ENCODE results near the gene GARIN5B. TPM values are rescaled to one million over a fixed set of nuclear protein-coding genes. Genes with fewer than 3 reads are reported as not detected.

Gene GARIN5B
- total RNA-seq (2016; rRNA removed; fragmentation: Illumina TruSeq; extraction: Trizol) (not detected in 2 replicates), polyA plus RNA-seq (2011; rRNA removed) (0.03 TPM in 1 of 2 replicates, not detected in the other), polyA minus RNA-seq (2011; rRNA and poly(A)+ RNA removed; ENCODE audit: low replicate concordance) (not detected in 2 replicates), Bru-seq, nascent RNA (not detected), BruChase-seq, experiment 1, labeled RNA remaining after a 6-hour chase (percentile 24 among the genes with signal in this experiment), BruChase-seq, experiment 2, labeled RNA remaining after a 2-hour chase (not detected)
- total RNA-seq (2016; cell fraction: cytosol; rRNA removed; fragmentation: Illumina TruSeq; extraction: Trizol; ENCODE audit: low read depth), result not detected in 2 replicates
- not detected in 2 replicates for total RNA-seq (2016; cell fraction: insoluble cytoplasmic fraction; rRNA removed; fragmentation: Illumina TruSeq; extraction: Trizol)
- not detected in 2 replicates for total RNA-seq (2016; cell fraction: membrane; rRNA removed; fragmentation: Illumina TruSeq; extraction: Trizol)
- not detected in 2 replicates for total RNA-seq (2016; cell fraction: nucleus; rRNA removed; fragmentation: Illumina TruSeq; extraction: Trizol)
- polyA plus RNA-seq (2011; cell fraction: cytosol; rRNA removed), result not detected in 2 replicates
- 0.31 and 0.59 TPM in 2 replicates for polyA plus RNA-seq (2011; cell fraction: nucleus; rRNA removed)
- polyA plus RNA-seq (2012), result 0.09 TPM in 1 of 2 replicates, not detected in the other
- polyA plus RNA-seq (2016; cell fraction: cytosol; fragmentation: Illumina TruSeq; extraction: Trizol; ENCODE audit: low read depth), result not detected in 2 replicates
- polyA plus RNA-seq (2016; cell fraction: insoluble cytoplasmic fraction; fragmentation: Illumina TruSeq; extraction: Trizol; ENCODE audit: low read depth), result not detected in 2 replicates
- not detected in 2 replicates for polyA plus RNA-seq (2016; cell fraction: membrane; fragmentation: Illumina TruSeq; extraction: Trizol; ENCODE audit: low read depth)
- polyA plus RNA-seq (2016; cell fraction: nucleus; fragmentation: Illumina TruSeq; extraction: Trizol; ENCODE audit: insufficient read depth, low read depth), result not detected in 2 replicates
- not detected in 2 replicates for polyA minus RNA-seq (2011; cell fraction: cytosol; rRNA and poly(A)+ RNA removed)
- polyA minus RNA-seq (2011; cell fraction: nucleus; rRNA and poly(A)+ RNA removed), result 0.25 TPM in 1 of 2 replicates, not detected in the other
- long read RNA-seq, experiment 1, result 0 reads
- long read RNA-seq, experiment 2, result 0 reads

- Histone ChIP-seq H3K9ac (ENCODE audit: insufficient read depth, low read depth, low read length) (no peak within 1 kb of the TSS), H3K9me3 (ENCODE audit: low read length) (no peaks in the 10 kb centered on the region), H2AFZ (ENCODE audit: low read length) (no peak within 1 kb of the TSS), H3K36me3 (replicated peaks in 1 of 2; ENCODE audit: control insufficient read depth in 1 of 2, insufficient read depth in 2 of 2, low read length in 2 of 2) (no peaks in the 10 kb centered on the region), H3K79me2 (ENCODE audit: insufficient read depth, low read length) (no peaks in the 10 kb centered on the region), H3K4me2 (ENCODE audit: low read depth, low read length) (peak within 1 kb of the TSS; percentile 1; the same call in 1 of the 2 replicates), H3K4me1 (ENCODE audit: insufficient read depth, low read length) (peaks cover 14% of the 10 kb centered on the region), H4K20me1 (ENCODE audit: insufficient read depth, low read length) (no peaks in the 10 kb centered on the region), H3K4me3 (replicated peaks in 1 of 3; ENCODE audit: insufficient read depth in 1 of 3, low read depth in 2 of 3, low read length in 3 of 3) (peak within 1 kb of the TSS in 1 of 3 experiments; percentile 33; a peak in 1 of 6 replicates), H3K27ac (ENCODE audit: extremely low read length, insufficient read depth, low read length) (no peak within 1 kb of the TSS), H3K27me3 (ENCODE audit: control insufficient read depth in 1 of 2, insufficient read depth in 2 of 2, low read length in 2 of 2) (peaks cover 4 to 22% of the 10 kb centered on the region in 2 experiments)
- ChIA-PET POLR2A (interaction anchor here (0.6 to 1.3 kb wide), 3 partner anchors 23 to 44 kb away, joined by 3 read pairs; partner anchors contain the start of gene KMT5C), CTCF (ENCODE audit: low intra/inter-chr PET ratio, low total read pairs) (no interaction called here)
- in situ Hi-C loops (cut with HindIII; ENCODE audit: extremely low pct_ligation_motif_present, low pct_unique_long_range_greater_than_20kb) (no loop called here), intact Hi-C loops (cut with micrococcal nuclease; ENCODE audit: unreplicated experiment) (no loop called here)
- FAIRE-seq (no peak), DNase-seq (ENCODE audit: low spot score) (no peak), ATAC-seq (peak; percentile 15; the same call in 1 of the 3 replicates)
- no TSS peak for BruUV-seq (replicated peaks)
- 0 out of 2 replicates have a peak, but pooled peaks have one; percentile 11 for TF ChIP-seq RXRA (CRISPR knock-in tag; IDR thresholded peaks at IDR 0.05)
- no peak for TF ChIP-seq ZNF564 (CRISPR knock-in tag; IDR thresholded peaks at IDR 0.05)
- WGBS (ENCODE audit: low lambda C conversion rate), result 28% methylated on average over 15 of the region's 27 CpGs
Measured at GRCh38 chr19:55362990-55363716, at the start of gene GARIN5B. Gene GARIN5B, minus strand, starts transcription at chr19:55363260. Its CDS starts 194 bp downstream, at chr19:55363066.
